MM.1S (cell line): ENCODE measurements around the gene PRKCZ.

ENCODE experiments used
- DNase-seq: peaks from one replicate; pipeline ENCODE4 v3.0.0-alpha.2; 2015
- H2AFZ ChIP-seq: fragments of 300-600 bp; sonication (generic); 2 replicates; pipeline ENCODE4 v1.6.0; 2016; ENCODE audit warnings: antibody characterized with exemption, low read length
- H3F3A ChIP-seq: fragments of 300-600 bp; sonication (generic); 2 replicates; pipeline ENCODE4 v1.6.1; 2016; ENCODE audit warnings: mild to moderate bottlenecking, antibody characterized with exemption, low read length, moderate library complexity, mixed read lengths; ENCODE audit not compliant: insufficient read depth
- H3K27ac ChIP-seq: fragments of 300-600 bp; sonication (generic); 2 replicates; pipeline ENCODE4 v1.5.1; 2016; ENCODE audit warnings: mild to moderate bottlenecking, low read length
- H3K27me3 ChIP-seq: fragments of 300-600 bp; sonication (generic); replicated peaks from 2 replicates; pipeline ENCODE4 v1.6.0; 2016; ENCODE audit warnings: low read length; ENCODE audit not compliant: insufficient read depth
- H3K36me3 ChIP-seq: fragments of 300-600 bp; sonication (generic); replicated peaks from 2 replicates; pipeline ENCODE4 v1.6.1; 2016; ENCODE audit warnings: mild to moderate bottlenecking, low read length, mixed read lengths; ENCODE audit not compliant: insufficient read depth
- H3K4me1 ChIP-seq: fragments of 300-600 bp; sonication (generic); 2 replicates; pipeline ENCODE4 v1.6.1; 2016; ENCODE audit warnings: low read length, mixed read lengths
- H3K4me2 ChIP-seq: fragments of 300-600 bp; sonication (generic); 2 replicates; pipeline ENCODE4 v1.6.0; 2016; ENCODE audit warnings: low read depth, low read length
- H3K4me3 ChIP-seq: fragments of 300-600 bp; sonication (generic); 2 replicates; pipeline ENCODE4 v1.5.1; 2016; ENCODE audit warnings: low read length, mixed read lengths
- H3K79me2 ChIP-seq: fragments of 300-600 bp; sonication (generic); 2 replicates; pipeline ENCODE4 v1.6.1; 2016; ENCODE audit warnings: mixed run types, low read length, mixed read lengths
- H3K9ac ChIP-seq: fragments of 300-600 bp; sonication (generic); 2 replicates; pipeline ENCODE4 v1.6.1; 2016; ENCODE audit warnings: low read length, mixed read lengths
- H3K9me2 ChIP-seq: fragments of 300-600 bp; sonication (generic); replicated peaks from 2 replicates; pipeline ENCODE4 v1.6.1; 2016; ENCODE audit warnings: mild to moderate bottlenecking, low read length, mixed read lengths; ENCODE audit not compliant: insufficient read depth
- H3K9me3 ChIP-seq: fragments of 300-600 bp; sonication (generic); replicated peaks from 2 replicates; pipeline ENCODE4 v1.6.1; 2016; ENCODE audit warnings: mild to moderate bottlenecking, low read length, mixed read lengths; ENCODE audit not compliant: insufficient read depth
- H4K20me1 ChIP-seq: fragments of 300-600 bp; sonication (generic); 2 replicates; pipeline ENCODE4 v1.6.1; 2016; ENCODE audit warnings: mild to moderate bottlenecking, low read length, moderate library complexity, mixed read lengths; ENCODE audit not compliant: insufficient read depth
- EZH2 ChIP-seq: fragments of 300-600 bp; sonication (generic); optimal IDR thresholded peaks from 2 replicates; pipeline ENCODE3; 2017; ENCODE audit warnings: low read depth, mild to moderate bottlenecking, antibody characterized with exemption, low read length, mixed read lengths
- EZH2phosphoT487 ChIP-seq: fragments of 300-600 bp; sonication (generic); IDR thresholded peaks from 2 replicates; pipeline ENCODE4 v1.6.1; 2018; ENCODE audit warnings: antibody characterized with exemption, low read length
- TF ChIP-seq, protein P1 (sequence below): fragments of 300-600 bp; sonication (generic); IDR thresholded peaks from 2 replicates; pipeline ENCODE4 v1.5.1; 2016; ENCODE audit warnings: antibody characterized with exemption, low read length, mixed read lengths

Gene PRKCZ

GRCh38 chr1:2105781-2106524 is 55.7 kb downstream of the PRKCZ start:
- Histone ChIP-seq H3K9me2 (no peaks in the 10 kb centered on the region), H4K20me1 (no peaks in the 10 kb centered on the region), H3K4me3 (no peak overlapping the region), H3K9me3 (no peaks in the 10 kb centered on the region), H3K27ac (no peak overlapping the region), H3K4me1 (no peaks in the 10 kb centered on the region), H3K36me3 (no peaks in the 10 kb centered on the region), H2AFZ (no peak overlapping the region), H3K27me3 (peaks cover 89% of the 10 kb centered on the region), H3F3A (no peaks in the 10 kb centered on the region), H3K79me2 (no peaks in the 10 kb centered on the region), H3K4me2 (no peak overlapping the region), H3K9ac (no peak overlapping the region)
- TF ChIP-seq EZH2 (no peak), EZH2phosphoT487 (no peak)
- TF ChIP-seq, protein P1, sequence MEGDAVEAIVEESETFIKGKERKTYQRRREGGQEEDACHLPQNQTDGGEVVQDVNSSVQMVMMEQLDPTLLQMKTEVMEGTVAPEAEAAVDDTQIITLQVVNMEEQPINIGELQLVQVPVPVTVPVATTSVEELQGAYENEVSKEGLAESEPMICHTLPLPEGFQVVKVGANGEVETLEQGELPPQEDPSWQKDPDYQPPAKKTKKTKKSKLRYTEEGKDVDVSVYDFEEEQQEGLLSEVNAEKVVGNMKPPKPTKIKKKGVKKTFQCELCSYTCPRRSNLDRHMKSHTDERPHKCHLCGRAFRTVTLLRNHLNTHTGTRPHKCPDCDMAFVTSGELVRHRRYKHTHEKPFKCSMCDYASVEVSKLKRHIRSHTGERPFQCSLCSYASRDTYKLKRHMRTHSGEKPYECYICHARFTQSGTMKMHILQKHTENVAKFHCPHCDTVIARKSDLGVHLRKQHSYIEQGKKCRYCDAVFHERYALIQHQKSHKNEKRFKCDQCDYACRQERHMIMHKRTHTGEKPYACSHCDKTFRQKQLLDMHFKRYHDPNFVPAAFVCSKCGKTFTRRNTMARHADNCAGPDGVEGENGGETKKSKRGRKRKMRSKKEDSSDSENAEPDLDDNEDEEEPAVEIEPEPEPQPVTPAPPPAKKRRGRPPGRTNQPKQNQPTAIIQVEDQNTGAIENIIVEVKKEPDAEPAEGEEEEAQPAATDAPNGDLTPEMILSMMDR: no peak
- no peak for DNase-seq

DNA sequence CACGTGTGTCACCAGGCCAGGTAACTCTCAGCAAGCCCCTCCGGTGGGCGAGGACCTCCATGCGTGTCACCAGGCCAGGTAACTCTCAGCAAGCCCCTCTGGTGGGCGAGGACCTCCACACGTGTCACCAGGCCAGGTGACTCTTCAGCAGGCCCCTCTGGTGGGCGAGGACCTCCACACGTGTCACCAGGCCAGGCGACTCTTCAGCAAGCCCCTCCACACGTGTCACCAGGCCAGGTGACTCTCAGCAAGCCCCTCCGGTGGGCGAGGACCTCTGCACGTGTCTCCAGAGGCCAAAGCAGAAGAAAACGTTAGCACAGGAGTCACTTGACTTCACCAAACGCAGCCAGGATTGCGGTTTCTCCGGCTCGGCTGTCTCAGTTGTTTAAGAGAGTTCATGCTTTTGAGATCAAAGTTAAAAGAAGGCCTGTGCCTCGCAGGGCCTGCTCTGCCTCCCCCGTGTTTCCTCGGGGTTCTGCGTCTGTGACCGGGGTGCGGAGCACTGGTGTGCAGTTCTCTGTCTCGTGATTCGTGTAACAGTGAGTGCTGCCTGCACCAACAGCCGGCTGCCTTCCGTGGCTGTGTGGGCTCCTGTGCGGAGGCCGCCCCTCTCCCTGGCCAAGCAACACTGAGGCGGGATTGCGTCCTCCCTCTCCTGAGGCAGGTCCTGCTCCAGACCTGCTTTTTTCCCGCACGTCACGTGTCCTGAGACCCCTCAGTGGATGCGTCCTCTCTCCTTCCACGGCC is 56.6 kb downstream of the PRKCZ start:
- Histone ChIP-seq H2AFZ (no peak overlapping the region), H3K9ac (no peak overlapping the region), H3K9me2 (no peaks in the 10 kb centered on the region), H3K9me3 (no peaks in the 10 kb centered on the region), H3K4me2 (no peak overlapping the region), H3K79me2 (no peaks in the 10 kb centered on the region), H3K27ac (no peak overlapping the region), H4K20me1 (no peaks in the 10 kb centered on the region), H3K27me3 (peaks cover 89% of the 10 kb centered on the region), H3K4me1 (no peaks in the 10 kb centered on the region), H3K36me3 (no peaks in the 10 kb centered on the region), H3K4me3 (no peak overlapping the region), H3F3A (no peaks in the 10 kb centered on the region)
- TF ChIP-seq EZH2phosphoT487 (no peak), EZH2 (no peak)
- TF ChIP-seq, protein P1: no peak
- no peak for DNase-seq

GRCh38 chr1:2107586-2108212 is 57.5 kb downstream of the PRKCZ start:
- Histone ChIP-seq H3K79me2 (no peaks in the 10 kb centered on the region), H3K9ac (no peak overlapping the region), H3K4me3 (no peak overlapping the region), H3K27me3 (peaks cover 88% of the 10 kb centered on the region), H3K36me3 (no peaks in the 10 kb centered on the region), H2AFZ (no peak overlapping the region), H3K4me2 (no peak overlapping the region), H3K27ac (no peak overlapping the region), H3K4me1 (no peaks in the 10 kb centered on the region), H3K9me3 (no peaks in the 10 kb centered on the region), H3F3A (no peaks in the 10 kb centered on the region), H4K20me1 (no peaks in the 10 kb centered on the region), H3K9me2 (no peaks in the 10 kb centered on the region)
- DNase-seq: no peak
- TF ChIP-seq EZH2phosphoT487 (no peak), EZH2 (no peak)
- TF ChIP-seq, protein P1: no peak
